HCT116 (cell line): ENCODE data around the gene ANKMY2.

ENCODE experiments used
- CEBPB ChIP-seq: IDR thresholded peaks from 2 replicates; pipeline ENCODE4 v1.6.1; 2012; ENCODE audit warnings: low read depth
- EGR1 ChIP-seq: IDR thresholded peaks from 2 replicates; pipeline ENCODE4 v1.6.1; 2012; ENCODE audit warnings: low read depth
- EZH2 ChIP-seq: fragments of 200-600 bp; sonication (generic); IDR thresholded peaks from 2 replicates; pipeline ENCODE4 v1.6.1; 2017; ENCODE audit warnings: antibody characterized with exemption, mixed run types
- POLR2A ChIP-seq: IDR thresholded peaks from 2 replicates; pipeline ENCODE4 v1.7.0; 2011; ENCODE audit warnings: borderline replicate concordance; ENCODE audit not compliant: insufficient read depth, insufficient read length; ENCODE audit errors: extremely low read depth
- POLR2AphosphoS5 ChIP-seq: IDR thresholded peaks from 2 replicates; pipeline ENCODE4 v1.6.1; 2011; ENCODE audit warnings: mild to moderate bottlenecking, low read depth, low read length, moderate library complexity
- RAD21 ChIP-seq: IDR thresholded peaks from 2 replicates; pipeline ENCODE4 v1.6.1; 2012; ENCODE audit warnings: low read depth, mild to moderate bottlenecking
- SP1 ChIP-seq: IDR thresholded peaks from 2 replicates; pipeline ENCODE4 v1.6.1; 2012; ENCODE audit warnings: low read depth
- TF ChIP-seq, protein P1 (sequence below): IDR thresholded peaks from 2 replicates; pipeline ENCODE4 v1.6.1; 2012; ENCODE audit warnings: low read depth
- TF ChIP-seq, protein P2 (sequence below), 3 experiments: fragments of 200-600 bp in 1 of 3; sonication (generic) in 1 of 3; IDR thresholded peaks in 2 of 3; conservative IDR thresholded peaks in 1 of 3; 2 replicates each; pipeline ENCODE4 v1.5.1; 2012 to 2017; ENCODE audit warnings: low read depth in 2 of 3, low read length in 2 of 3, antibody characterized with exemption in 1 of 3, borderline replicate concordance in 1 of 3, control low read depth in 1 of 3, mild to moderate bottlenecking in 1 of 3, mixed read lengths in 1 of 3, mixed run types in 1 of 3, moderate library complexity in 1 of 3; ENCODE audit not compliant: insufficient read depth in 1 of 3
- TF ChIP-seq, protein P3 (sequence below): IDR thresholded peaks from 2 replicates; pipeline ENCODE4 v1.6.1; 2012
- TF ChIP-seq, protein P4 (sequence below): IDR thresholded peaks from 2 replicates; pipeline ENCODE4 v1.6.1; 2012

DNA sequence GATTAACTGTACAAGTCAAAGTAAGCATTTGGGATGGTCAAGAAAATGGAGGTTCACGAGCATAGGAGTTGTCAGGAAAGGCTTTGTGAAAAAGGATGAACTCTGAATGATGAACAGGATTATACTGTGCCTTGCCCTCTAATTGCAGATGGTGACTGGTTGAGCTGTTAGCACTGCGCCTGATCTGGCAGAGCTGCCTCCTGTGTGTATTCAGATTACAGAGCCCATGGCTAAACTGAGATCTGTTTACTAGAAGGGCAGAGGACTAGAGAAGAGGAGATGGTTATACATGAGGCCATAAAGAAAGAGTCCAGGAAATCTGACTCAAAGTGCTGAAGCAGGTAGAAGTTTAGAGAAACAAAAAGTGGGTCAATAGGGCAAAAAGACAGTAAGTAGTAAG, 89.2 kb downstream of the ANKMY2 start:
- TF ChIP-seq, protein P1, sequence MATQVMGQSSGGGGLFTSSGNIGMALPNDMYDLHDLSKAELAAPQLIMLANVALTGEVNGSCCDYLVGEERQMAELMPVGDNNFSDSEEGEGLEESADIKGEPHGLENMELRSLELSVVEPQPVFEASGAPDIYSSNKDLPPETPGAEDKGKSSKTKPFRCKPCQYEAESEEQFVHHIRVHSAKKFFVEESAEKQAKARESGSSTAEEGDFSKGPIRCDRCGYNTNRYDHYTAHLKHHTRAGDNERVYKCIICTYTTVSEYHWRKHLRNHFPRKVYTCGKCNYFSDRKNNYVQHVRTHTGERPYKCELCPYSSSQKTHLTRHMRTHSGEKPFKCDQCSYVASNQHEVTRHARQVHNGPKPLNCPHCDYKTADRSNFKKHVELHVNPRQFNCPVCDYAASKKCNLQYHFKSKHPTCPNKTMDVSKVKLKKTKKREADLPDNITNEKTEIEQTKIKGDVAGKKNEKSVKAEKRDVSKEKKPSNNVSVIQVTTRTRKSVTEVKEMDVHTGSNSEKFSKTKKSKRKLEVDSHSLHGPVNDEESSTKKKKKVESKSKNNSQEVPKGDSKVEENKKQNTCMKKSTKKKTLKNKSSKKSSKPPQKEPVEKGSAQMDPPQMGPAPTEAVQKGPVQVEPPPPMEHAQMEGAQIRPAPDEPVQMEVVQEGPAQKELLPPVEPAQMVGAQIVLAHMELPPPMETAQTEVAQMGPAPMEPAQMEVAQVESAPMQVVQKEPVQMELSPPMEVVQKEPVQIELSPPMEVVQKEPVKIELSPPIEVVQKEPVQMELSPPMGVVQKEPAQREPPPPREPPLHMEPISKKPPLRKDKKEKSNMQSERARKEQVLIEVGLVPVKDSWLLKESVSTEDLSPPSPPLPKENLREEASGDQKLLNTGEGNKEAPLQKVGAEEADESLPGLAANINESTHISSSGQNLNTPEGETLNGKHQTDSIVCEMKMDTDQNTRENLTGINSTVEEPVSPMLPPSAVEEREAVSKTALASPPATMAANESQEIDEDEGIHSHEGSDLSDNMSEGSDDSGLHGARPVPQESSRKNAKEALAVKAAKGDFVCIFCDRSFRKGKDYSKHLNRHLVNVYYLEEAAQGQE: no peak
- TF ChIP-seq SP1 (no peak), POLR2A (no peak), RAD21 (no peak), CEBPB (no peak), POLR2AphosphoS5 (no peak), EGR1 (no peak), EZH2 (no peak)
- TF ChIP-seq, protein P2, sequence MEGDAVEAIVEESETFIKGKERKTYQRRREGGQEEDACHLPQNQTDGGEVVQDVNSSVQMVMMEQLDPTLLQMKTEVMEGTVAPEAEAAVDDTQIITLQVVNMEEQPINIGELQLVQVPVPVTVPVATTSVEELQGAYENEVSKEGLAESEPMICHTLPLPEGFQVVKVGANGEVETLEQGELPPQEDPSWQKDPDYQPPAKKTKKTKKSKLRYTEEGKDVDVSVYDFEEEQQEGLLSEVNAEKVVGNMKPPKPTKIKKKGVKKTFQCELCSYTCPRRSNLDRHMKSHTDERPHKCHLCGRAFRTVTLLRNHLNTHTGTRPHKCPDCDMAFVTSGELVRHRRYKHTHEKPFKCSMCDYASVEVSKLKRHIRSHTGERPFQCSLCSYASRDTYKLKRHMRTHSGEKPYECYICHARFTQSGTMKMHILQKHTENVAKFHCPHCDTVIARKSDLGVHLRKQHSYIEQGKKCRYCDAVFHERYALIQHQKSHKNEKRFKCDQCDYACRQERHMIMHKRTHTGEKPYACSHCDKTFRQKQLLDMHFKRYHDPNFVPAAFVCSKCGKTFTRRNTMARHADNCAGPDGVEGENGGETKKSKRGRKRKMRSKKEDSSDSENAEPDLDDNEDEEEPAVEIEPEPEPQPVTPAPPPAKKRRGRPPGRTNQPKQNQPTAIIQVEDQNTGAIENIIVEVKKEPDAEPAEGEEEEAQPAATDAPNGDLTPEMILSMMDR (IDR thresholded peaks at IDR 0.05 in 2 of 3, conservative IDR thresholded peaks at IDR 0.05 in 1 of 3; ENCODE audit: borderline replicate concordance in 1 of 3, insufficient read depth in 1 of 3, low read depth in 2 of 3, low read length in 2 of 3): no peak
- TF ChIP-seq, protein P3, sequence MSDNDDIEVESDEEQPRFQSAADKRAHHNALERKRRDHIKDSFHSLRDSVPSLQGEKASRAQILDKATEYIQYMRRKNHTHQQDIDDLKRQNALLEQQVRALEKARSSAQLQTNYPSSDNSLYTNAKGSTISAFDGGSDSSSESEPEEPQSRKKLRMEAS: no peak
- TF ChIP-seq, protein P4, sequence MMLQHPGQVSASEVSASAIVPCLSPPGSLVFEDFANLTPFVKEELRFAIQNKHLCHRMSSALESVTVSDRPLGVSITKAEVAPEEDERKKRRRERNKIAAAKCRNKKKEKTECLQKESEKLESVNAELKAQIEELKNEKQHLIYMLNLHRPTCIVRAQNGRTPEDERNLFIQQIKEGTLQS: no peak
